Coronary artery (tissue), 2 donors: Measurements from ENCODE around the gene WIF1.
A peak's percentile ranks its signal among the peaks of the same experiment; 100 is the strongest.

Experiments used
- DNase-seq: peaks from one replicate; pipeline ENCODE4 v3.0.0-alpha.2; 2017; ENCODE audit warnings: low spot score
- H3K27ac ChIP-seq, 2 donors: fragments of 200-600 bp; sonication (generic); one replicate each; pipeline ENCODE4 v1.5.1; 2016 to 2019
- H3K4me3 ChIP-seq: fragments of 200-600 bp; sonication (generic); 2 replicates; pipeline ENCODE4 v1.5.1; 2016; ENCODE audit warnings: mild to moderate bottlenecking, moderate library complexity
- CTCF ChIP-seq: fragments of 200-600 bp; sonication (generic); IDR thresholded peaks from one replicate; pipeline ENCODE4 v1.5.1; 2019; ENCODE audit warnings: antibody characterized with exemption

The WIF1 gene

GRCh38 chr12:65123435-65124063 lies 2.4 kb upstream of the WIF1 start:
- Histone ChIP-seq H3K27ac (no peak overlapping the region), H3K4me3 (no peak overlapping the region)
- DNase-seq: no peak
- TF ChIP-seq CTCF: peak; percentile 41

GRCh38 chr12:65122703-65123102 lies 1.6 kb upstream of the WIF1 start:
- DNase-seq: no peak
- no peak overlapping the region for H3K27ac ChIP-seq
- no peak overlapping the region for H3K4me3 ChIP-seq
- no peak for TF ChIP-seq CTCF

- no peak overlapping the region for H3K4me3 ChIP-seq
- no peak overlapping the region for H3K27ac ChIP-seq
- TF ChIP-seq CTCF: no peak
- no peak for DNase-seq
These were observed 908 bp upstream of the WIF1 start for GRCh38 chr12:65121956-65122469.

GRCh38 chr12:65119063-65119462 lies 2.0 kb downstream of the WIF1 start:
- Histone ChIP-seq H3K4me3 (no peak overlapping the region), H3K27ac (no peak overlapping the region)
- no peak for DNase-seq
- TF ChIP-seq CTCF: no peak

GRCh38 chr12:65113621-65114035 lies 7.5 kb downstream of the WIF1 start:
- no peak for DNase-seq
- TF ChIP-seq CTCF: no peak
- Histone ChIP-seq H3K27ac (no peak overlapping the region), H3K4me3 (no peak overlapping the region)

GRCh38 chr12:65106948-65107347 lies 14.2 kb downstream of the WIF1 start:
- TF ChIP-seq CTCF: no peak
- Histone ChIP-seq H3K4me3 (no peak overlapping the region), H3K27ac (no peak overlapping the region)
- DNase-seq: no peak

GRCh38 chr12:65100140-65100539 lies 21.0 kb downstream of the WIF1 start:
- H3K4me3 ChIP-seq: no peak overlapping the region
- TF ChIP-seq CTCF: no peak
- DNase-seq: no peak
- no peak overlapping the region for H3K27ac ChIP-seq
